RWPE1 (cell line): ENCODE measurements around the gene NRF1.

Experiments
- CTCF ChIA-PET: fragments of 350-600 bp; sonication (Branson Sonifier 250); formaldehyde crosslinking; extraction: SDS; loops from one replicate; lab custom pipeline; 2021; lab: Yijun Ruan, JAX
- POLR2A ChIA-PET: fragments of 400-600 bp; formaldehyde crosslinking; extraction: SDS; loops from one replicate; lab custom pipeline; 2020; ENCODE audit warnings: antibody characterized with exemption; ENCODE audit not compliant: low non-redundant PET; lab: Yijun Ruan, JAX
- DNase-seq: peaks from one replicate; pipeline ENCODE4 v3.0.0; 2012; ENCODE audit warnings: low spot score
- H3K27ac ChIP-seq: fragments of 450-650 bp; 2 replicates; pipeline ENCODE4 v1.5.1; 2017
- CTCF ChIP-seq: fragments of 450-650 bp; conservative IDR thresholded peaks from 2 replicates; pipeline ENCODE4 v1.5.1; 2017; ENCODE audit warnings: low read depth, mild to moderate bottlenecking

The NRF1 gene

GRCh38 chr7:129702761-129703338, 91.3 kb downstream of the NRF1 start:
- ChIA-PET POLR2A (no interaction called here), CTCF (no interaction called here)
- TF ChIP-seq CTCF = no peak
- H3K27ac ChIP-seq = no peak overlapping the region
- DNase-seq = no peak

GRCh38 chr7:129703751-129704150, 92.2 kb downstream of the NRF1 start:
- no peak for DNase-seq
- ChIA-PET POLR2A (no interaction called here), CTCF (no interaction called here)
- no peak overlapping the region for H3K27ac ChIP-seq
- TF ChIP-seq CTCF = no peak

GRCh38 chr7:129707910-129708499, 96.5 kb downstream of the NRF1 start:
- DNase-seq = no peak
- CTCF ChIA-PET = no interaction called here
- POLR2A ChIA-PET = no interaction called here
- no peak overlapping the region for H3K27ac ChIP-seq
- no peak for TF ChIP-seq CTCF

GRCh38 chr7:129713544-129713943, 102.0 kb downstream of the NRF1 start:
- ChIA-PET CTCF (no interaction called here), POLR2A (no interaction called here)
- no peak for DNase-seq
- H3K27ac ChIP-seq = no peak overlapping the region
- TF ChIP-seq CTCF = no peak

GRCh38 chr7:129714514-129715063, 103.1 kb downstream of the NRF1 start:
- no peak for DNase-seq
- ChIA-PET CTCF (no interaction called here), POLR2A (no interaction called here)
- H3K27ac ChIP-seq = no peak overlapping the region
- no peak for TF ChIP-seq CTCF

- TF ChIP-seq CTCF = no peak
- no peak for DNase-seq
- CTCF ChIA-PET = interaction anchor here (0.6 kb wide), 1 partner anchor 556 kb away, joined by 3 read pairs; no protein-coding TSS in a partner anchor
- POLR2A ChIA-PET = no interaction called here
- H3K27ac ChIP-seq = no peak overlapping the region
Observed at GRCh38 chr7:129719980-129720732, 108.6 kb downstream of the NRF1 start.
